HepG2 (cell line): ENCODE data around the gene COX6B1. TPM values are rescaled to one million over a fixed set of nuclear protein-coding genes. Genes with fewer than 3 reads are reported as not detected.
A peak's percentile ranks its signal among the peaks of the same experiment; 100 is the strongest.

Experiments
- DRAP1 ChIP-seq: IDR thresholded peaks from 2 replicates; pipeline ENCODE4 v1.6.1; 2016; ENCODE audit warnings: missing genetic modification reagents, missing compliant biosample characterization
- FOXC1 ChIP-seq: sonication (generic); formaldehyde crosslinking; IDR thresholded peaks from 2 replicates; pipeline ENCODE4 v1.8.0; 2022; ENCODE audit warnings: mild to moderate bottlenecking, missing genetic modification reagents, borderline replicate concordance
- MZF1 ChIP-seq: sonication (generic); formaldehyde crosslinking; IDR thresholded peaks from 2 replicates; pipeline ENCODE4 v1.8.1; 2023; ENCODE audit warnings: mild to moderate bottlenecking, missing genetic modification reagents, borderline replicate concordance
- RXRA ChIP-seq: sonication (generic); formaldehyde crosslinking; IDR thresholded peaks from 2 replicates; pipeline ENCODE4 v1.5.1; 2020; ENCODE audit warnings: missing genetic modification reagents
- SIX1 ChIP-seq: sonication (generic); formaldehyde crosslinking; IDR thresholded peaks from 2 replicates; pipeline ENCODE4 v1.4.0; 2020; ENCODE audit warnings: missing genetic modification reagents, borderline replicate concordance
- ZNF263 ChIP-seq: sonication (generic); formaldehyde crosslinking; IDR thresholded peaks from 2 replicates; pipeline ENCODE4 v1.4.0; 2020; ENCODE audit warnings: missing genetic modification reagents
- ZNF33A ChIP-seq: sonication (generic); formaldehyde crosslinking; IDR thresholded peaks from 2 replicates; pipeline ENCODE4 v1.5.1; 2020; ENCODE audit warnings: missing genetic modification reagents, mild to moderate bottlenecking, moderate library complexity, borderline replicate concordance
- ZNF678 ChIP-seq: sonication (generic); formaldehyde crosslinking; IDR thresholded peaks from 2 replicates; pipeline ENCODE4 v1.4.0; 2020; ENCODE audit warnings: mild to moderate bottlenecking, missing genetic modification reagents
- ZNF687 ChIP-seq: sonication (generic); formaldehyde crosslinking; IDR thresholded peaks from 2 replicates; pipeline ENCODE4 v1.5.1; 2020; ENCODE audit warnings: mild to moderate bottlenecking, missing genetic modification reagents, moderate library complexity
- polyA plus RNA-seq, 8 experiments: library from polyadenylated mRNA; depleted of rRNA in 3 of 8; stranded (reverse) in 7 of 8; unstranded in 1 of 8; fragments of >200 nt; fragmentation: Illumina TruSeq in 4 of 8; extraction: Trizol in 4 of 8; gene quantifications; 2 replicates each; pipeline versions ENCODE4 v1.2.1 to v1.2.3, GENCODE V29; 2011 to 2016; ENCODE audit warnings: low read depth in 4 of 8, missing spikeins in 1 of 8, mixed read lengths in 1 of 8; ENCODE audit not compliant: insufficient read depth in 1 of 8
- total RNA-seq, 5 experiments: library from RNA; depleted of rRNA; stranded (reverse); fragments of >200 nt; fragmentation: Illumina TruSeq; extraction: Trizol; gene quantifications; 2 replicates each; pipeline ENCODE4 v1.2.3, GENCODE V29; 2016; ENCODE audit warnings: low read depth in 1 of 5

COX6B1 gene
- total and polyA plus RNA-seq, 2 of the 13 experiments (the other 11 are each of a cell fraction or from before 2014, with no cell fraction given) = 481 to 487 TPM

GRCh38 chr19:35648017-35648961 lies at the start of gene COX6B1 (continued):
- TF ChIP-seq DRAP1 (CRISPR knock-in tag) (peak; percentile 96), ZNF263 (CRISPR knock-in tag) (no peak), FOXC1 (CRISPR knock-in tag) (0 out of 2 replicates have a peak, but pooled peaks have one; percentile 48), ZNF678 (CRISPR knock-in tag) (0 out of 2 replicates have a peak, but pooled peaks have one; percentile 15), RXRA (CRISPR knock-in tag) (peak; percentile 18; the same call in 1 of the 2 replicates), ZNF33A (CRISPR knock-in tag) (no peak), ZNF687 (CRISPR knock-in tag) (peak; percentile 68; the same call in 1 of the 2 replicates), MZF1 (CRISPR knock-in tag) (0 out of 2 replicates have a peak, but pooled peaks have one; percentile 34), SIX1 (CRISPR knock-in tag) (peak; percentile 56; the same call in 1 of the 2 replicates)
